Bronchial epithelial cell (primary cell): ENCODE results near the gene PADI3. TPM values are rescaled to one million over a fixed set of nuclear protein-coding genes. Genes with fewer than 3 reads are reported as not detected.

Source experiments
- DNase-seq: peaks from one replicate; pipeline ENCODE4 v3.0.0-alpha.2; 2010; ENCODE audit warnings: low read depth
- FAIRE-seq: peaks from 2 replicates; lab custom pipeline; 2011; peaks lifted over from hg19 to GRCh38; lab: Jason Lieb, UNC
- H3K27me3 ChIP-seq: 2 replicates; pipeline ENCODE4 v1.5.1; 2011; ENCODE audit warnings: low read length; ENCODE audit not compliant: control insufficient read depth, insufficient read depth
- H3K36me3 ChIP-seq: 2 replicates; pipeline ENCODE4 v1.5.1; 2011; ENCODE audit warnings: low read length; ENCODE audit not compliant: control insufficient read depth, insufficient read depth
- H3K4me3 ChIP-seq: 2 replicates; pipeline ENCODE4 v1.5.1; 2011; ENCODE audit warnings: mild to moderate bottlenecking, low read depth, low read length, control low read depth
- CTCF ChIP-seq: IDR thresholded peaks from 2 replicates; pipeline ENCODE4 v1.5.1; 2011; ENCODE audit warnings: mild to moderate bottlenecking, moderate library complexity, low read length, control low read depth, inconsistent platforms; ENCODE audit not compliant: insufficient read depth, severe bottlenecking
- total RNA-seq: library from RNA; depleted of rRNA; stranded (reverse); fragments of >200 nt; gene quantifications from 2 replicates; pipeline ENCODE4 v1.2.1, GENCODE V29; 2014

PADI3 gene
- total RNA-seq, 1 donor from 2014 or later = 0.26 TPM

- TF ChIP-seq CTCF = no peak
- Histone ChIP-seq H3K4me3 (no peak overlapping the region), H3K27me3 (no peaks in the 10 kb centered on the region), H3K36me3 (no peaks in the 10 kb centered on the region)
- FAIRE-seq = no peak
- peak; percentile 95 for DNase-seq
Measured at GRCh38 chr1:17232759-17233661, 15.9 kb upstream of the PADI3 start.

- H3K4me3 ChIP-seq = no peak overlapping the region
- no peaks in the 10 kb centered on the region for H3K27me3 ChIP-seq
- no peak for TF ChIP-seq CTCF
- DNase-seq (peak; percentile 98), FAIRE-seq (peak; percentile 98)
- no peaks in the 10 kb centered on the region for H3K36me3 ChIP-seq
Measured at GRCh38 chr1:17233675-17234320, 15.1 kb upstream of the PADI3 start.

GRCh38 chr1:17234405-17234804 lies 14.5 kb upstream of the PADI3 start:
- no peak overlapping the region for H3K4me3 ChIP-seq
- H3K36me3 ChIP-seq = no peaks in the 10 kb centered on the region
- no peak for TF ChIP-seq CTCF
- FAIRE-seq = no peak
- no peak for DNase-seq
- no peaks in the 10 kb centered on the region for H3K27me3 ChIP-seq

- Histone ChIP-seq H3K27me3 (no peaks in the 10 kb centered on the region), H3K36me3 (no peaks in the 10 kb centered on the region), H3K4me3 (no peak overlapping the region)
- TF ChIP-seq CTCF = no peak
- DNase-seq (no peak), FAIRE-seq (no peak)
Measured at GRCh38 chr1:17235135-17235885, 13.6 kb upstream of the PADI3 start.

- Histone ChIP-seq H3K27me3 (no peaks in the 10 kb centered on the region), H3K36me3 (no peaks in the 10 kb centered on the region), H3K4me3 (no peak overlapping the region)
- DNase-seq (peak; percentile 73), FAIRE-seq (peak; percentile 97)
- TF ChIP-seq CTCF = peak; percentile 83
Measured at GRCh38 chr1:17236779-17237560, 11.9 kb upstream of the PADI3 start.
